HG03139 (cell line): Measurements from ENCODE around the gene CPB2.
A peak's percentile ranks its signal among the peaks of the same experiment; 100 is the strongest.

Source experiments
- ATAC-seq: cut with Tn5 transposase; IDR thresholded peaks from one replicate; pipeline ENCODE4 v1.9.1; 2021; ENCODE audit not compliant: unreplicated experiment

The CPB2 gene

DNA sequence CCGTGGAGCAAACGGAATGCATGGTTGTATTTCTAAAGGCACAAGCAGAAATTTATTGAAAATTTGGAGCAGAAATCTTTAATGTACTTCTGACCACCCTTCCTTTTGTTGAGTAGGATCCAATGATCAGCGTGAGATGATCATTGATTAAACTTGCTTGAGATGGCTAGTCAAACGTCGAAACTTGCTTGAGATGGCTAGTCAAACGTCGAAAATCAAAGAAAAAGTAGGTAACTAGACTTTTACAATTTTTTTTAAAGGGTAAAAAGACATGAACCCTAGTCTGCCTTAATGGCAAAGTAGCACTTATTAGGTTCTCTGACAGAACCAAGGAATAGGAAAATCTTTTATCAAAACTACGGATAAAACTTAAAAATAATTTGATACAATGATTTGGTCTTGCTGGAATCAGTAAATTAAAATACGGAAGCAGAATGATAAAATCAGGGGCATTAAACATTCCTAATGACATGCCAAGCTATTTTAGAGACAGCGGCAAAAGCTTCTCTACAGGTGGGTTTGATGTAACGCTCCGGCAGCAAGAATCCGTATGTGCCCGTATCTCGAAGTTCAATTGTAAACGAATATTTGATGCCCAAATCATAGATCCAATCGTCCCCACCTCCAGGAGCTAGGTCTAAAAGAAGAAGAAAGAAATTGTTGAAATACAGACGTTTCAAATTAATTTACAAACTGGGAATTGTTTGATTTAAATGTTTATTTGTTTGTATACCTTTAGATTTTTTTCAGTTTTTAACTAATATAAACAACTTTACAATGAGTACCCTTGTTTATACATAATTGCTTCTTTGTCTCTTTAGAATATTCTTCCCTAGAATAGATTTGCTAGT lies 51.4 kb downstream of the CPB2 start:
- no peak for ATAC-seq

- ATAC-seq, result peak; percentile 99
Observed at GRCh38 chr13:46052319-46053161, 52.3 kb downstream of the CPB2 start, which contains the start of gene ZC3H13. ZC3H13 (minus strand) TSS chr13:46052746; CDS start chr13:46045507, 7,239 bp downstream.

DNA sequence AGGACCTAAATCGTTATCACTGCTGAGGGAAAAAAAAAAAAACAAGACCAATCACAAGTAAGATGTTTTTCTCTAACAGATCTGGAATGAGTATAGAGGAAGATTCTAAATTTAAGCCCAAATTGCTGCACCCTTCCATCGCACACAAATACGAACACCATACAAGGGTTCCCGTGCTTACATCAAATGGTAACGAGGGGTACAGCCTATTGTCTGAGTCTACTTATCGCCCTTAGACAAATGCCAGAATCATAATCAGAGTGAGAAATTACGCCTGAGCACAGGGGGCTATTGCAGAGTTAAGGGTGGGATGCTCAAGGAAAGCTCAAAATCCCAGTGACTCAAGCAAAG lies 52.9 kb downstream of the CPB2 start:
- peak; percentile 6 for ATAC-seq

DNA sequence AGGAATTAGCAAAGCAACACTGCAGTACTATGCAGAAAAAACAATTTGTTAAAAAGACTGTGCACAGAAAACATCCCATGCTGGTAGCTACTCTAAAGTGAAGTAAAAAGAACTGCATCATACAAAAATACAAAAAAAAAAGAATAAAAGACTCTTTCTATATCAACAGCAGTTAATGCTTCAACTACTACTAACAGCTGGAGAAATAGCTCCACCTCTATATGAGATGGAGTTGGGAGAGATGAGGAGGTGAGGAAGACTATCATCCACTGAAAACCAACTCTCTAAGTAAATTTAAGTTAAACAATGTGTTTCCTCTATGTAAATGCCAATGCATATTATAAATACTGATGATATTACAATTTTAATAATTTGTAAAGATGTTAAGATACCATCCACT lies 54.1 kb downstream of the CPB2 start:
- ATAC-seq, result no peak

DNA sequence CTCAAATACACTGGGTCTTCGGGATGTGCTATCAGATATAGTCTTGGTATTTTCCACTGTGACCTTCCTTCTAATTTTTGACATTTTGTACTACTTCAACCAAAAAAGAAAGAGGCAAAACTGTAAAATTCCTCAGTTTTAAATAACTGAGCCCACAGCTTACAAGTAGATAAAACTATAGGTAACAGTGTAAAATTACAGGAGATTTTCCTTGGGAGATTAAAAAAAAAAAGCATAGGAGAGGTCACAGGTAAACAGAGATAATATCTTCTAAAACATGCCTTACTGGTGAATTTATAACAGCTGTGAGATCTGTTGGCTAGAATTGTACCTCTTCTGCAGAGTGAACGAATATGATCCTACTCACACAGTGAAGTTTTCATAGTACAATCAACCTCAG lies 59.4 kb downstream of the CPB2 start:
- no peak for ATAC-seq

DNA sequence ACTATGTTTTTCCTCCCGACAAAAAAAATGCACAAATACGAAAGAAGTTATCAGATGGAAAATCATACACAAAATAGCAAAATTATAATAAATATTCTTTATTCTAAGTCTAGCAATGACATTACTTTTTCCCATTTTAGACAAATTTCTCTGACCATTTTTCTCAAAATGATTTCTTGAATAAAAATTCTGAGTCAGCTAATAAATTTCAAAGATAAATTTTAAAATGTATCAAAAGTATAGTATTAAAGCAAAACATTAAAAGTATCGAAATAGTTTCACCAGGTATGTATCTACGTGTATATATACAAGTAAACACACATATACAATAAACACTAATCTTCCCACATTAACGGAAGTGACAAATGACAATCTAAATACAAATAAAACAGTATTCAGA lies 61.2 kb downstream of the CPB2 start:
- ATAC-seq, result no peak

DNA sequence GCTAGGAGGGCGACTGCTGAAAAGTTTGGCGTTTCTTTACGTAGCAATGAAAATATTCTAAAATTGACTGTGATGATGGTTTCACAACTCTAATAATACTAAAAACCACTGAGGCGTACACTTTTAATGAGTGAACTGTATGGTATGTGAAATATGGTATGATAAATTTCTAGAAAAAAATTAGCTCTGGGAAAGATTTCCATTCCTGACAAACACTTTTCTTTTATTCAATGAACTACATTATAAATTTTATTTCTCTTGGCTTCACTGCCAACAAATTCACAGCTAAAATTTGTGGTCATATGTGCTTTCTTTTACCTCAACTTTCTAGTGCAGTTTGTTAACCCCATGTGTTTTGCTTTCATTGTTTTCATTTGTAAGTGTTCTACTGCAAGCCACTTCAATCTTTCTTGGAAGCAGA lies 63.4 kb downstream of the CPB2 start:
- no peak for ATAC-seq

- ATAC-seq, result no peak
Observed at GRCh38 chr13:46040763-46041162, 64.1 kb downstream of the CPB2 start.

DNA sequence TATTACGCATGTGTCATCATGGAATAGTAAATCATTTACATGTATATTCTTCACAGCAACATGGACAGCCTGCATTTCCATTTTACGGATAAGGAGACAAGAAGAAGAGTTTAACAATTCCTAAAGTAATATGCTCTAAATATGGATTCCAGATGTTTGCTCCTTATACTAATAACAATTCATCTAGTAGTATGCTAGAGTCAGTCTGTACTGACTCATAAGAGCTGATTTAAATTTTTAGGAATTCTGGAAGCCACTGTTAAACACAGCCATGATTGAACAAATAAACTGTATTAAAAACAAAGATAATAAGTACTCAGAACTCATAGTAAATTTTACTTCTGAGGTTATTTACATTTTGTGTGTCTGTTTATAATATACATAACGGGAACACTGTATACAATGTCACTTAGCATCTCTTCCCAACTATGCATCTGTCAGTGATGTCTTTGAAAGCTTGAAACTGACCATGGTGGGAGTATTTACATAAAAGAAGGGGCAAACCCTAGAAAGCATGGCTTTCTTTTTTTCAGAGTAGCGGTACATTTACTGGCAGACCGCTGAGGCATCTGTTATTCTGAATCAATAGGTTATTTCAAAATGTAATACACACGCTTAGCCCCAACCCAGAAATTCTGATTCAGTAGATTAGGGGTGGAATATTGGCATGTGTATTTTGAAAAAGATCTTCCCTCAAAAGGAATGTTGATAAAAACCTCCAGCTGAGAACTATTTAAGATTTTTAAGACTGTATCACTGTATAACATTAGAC lies 65.2 kb downstream of the CPB2 start:
- ATAC-seq, result no peak

DNA sequence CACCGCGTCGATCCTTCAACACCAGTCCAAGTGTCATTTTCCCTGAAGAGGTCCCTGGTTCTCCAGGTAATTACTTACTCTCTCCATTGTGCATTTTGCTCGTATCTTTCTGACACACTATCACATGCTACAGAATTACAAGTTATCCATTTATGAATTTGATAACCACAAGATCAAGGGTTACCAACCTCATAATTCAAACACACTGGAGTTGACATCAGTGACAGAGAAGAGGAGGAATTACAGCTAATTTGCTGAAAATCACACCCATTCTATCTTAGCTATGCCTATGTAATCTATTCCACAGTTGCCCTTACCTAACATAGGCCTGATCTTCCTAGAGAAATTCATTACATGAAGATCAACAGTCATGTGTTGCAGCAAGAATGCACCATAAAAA lies 66.5 kb downstream of the CPB2 start:
- no peak for ATAC-seq

GRCh38 chr13:46035066-46035465 lies 69.8 kb downstream of the CPB2 start:
- ATAC-seq, result no peak

DNA sequence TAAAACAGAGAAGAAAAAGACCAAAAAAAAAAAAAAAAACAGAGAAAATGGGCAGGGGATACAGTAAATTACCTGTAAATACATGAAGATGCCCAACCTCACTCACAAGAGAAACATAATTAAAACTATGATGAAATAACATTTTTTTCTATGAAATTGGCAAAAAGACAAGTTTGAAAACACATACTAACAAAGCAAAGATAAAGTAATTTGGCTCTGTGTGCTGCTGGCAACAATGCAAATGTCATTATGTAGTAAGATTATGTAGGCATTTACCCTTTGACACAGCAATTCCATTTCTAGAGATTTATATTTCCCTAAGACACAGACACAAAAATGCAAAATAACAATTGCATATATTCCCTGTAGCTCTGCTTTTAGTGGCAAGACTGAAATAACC lies 72.5 kb downstream of the CPB2 start:
- no peak for ATAC-seq

DNA sequence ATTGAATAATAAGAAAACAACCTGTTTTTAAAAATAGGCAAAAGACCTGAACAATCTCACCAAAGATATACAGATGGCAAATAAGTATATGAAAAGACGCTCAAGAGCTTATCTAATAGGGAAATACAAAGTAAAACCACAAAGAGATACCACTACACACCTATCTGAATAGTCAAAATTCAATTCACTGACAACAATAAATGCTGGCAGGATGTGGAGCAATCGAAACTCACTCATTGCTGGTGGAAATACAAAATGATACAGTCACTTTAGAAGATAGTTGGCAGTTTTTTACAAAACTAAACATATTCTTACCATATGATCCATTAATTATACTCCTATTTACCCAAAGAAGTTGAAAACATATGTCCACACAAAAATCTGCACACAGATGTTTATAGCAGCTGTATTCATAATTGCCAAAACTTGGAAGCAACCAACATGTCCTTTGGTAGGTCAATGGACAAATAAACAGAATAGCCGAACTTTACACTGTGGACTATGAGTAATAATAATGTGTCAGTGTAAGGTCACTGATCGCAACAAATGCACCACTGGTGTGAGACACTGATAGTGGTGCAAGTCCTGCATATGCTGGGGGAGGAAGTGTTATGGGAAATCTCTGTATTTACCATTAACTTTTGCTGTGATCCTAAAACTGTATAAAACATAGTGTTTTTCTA lies 73.1 kb downstream of the CPB2 start:
- no peak for ATAC-seq

- no peak for ATAC-seq
Observed at GRCh38 chr13:46025157-46025556, 79.7 kb downstream of the CPB2 start.

DNA sequence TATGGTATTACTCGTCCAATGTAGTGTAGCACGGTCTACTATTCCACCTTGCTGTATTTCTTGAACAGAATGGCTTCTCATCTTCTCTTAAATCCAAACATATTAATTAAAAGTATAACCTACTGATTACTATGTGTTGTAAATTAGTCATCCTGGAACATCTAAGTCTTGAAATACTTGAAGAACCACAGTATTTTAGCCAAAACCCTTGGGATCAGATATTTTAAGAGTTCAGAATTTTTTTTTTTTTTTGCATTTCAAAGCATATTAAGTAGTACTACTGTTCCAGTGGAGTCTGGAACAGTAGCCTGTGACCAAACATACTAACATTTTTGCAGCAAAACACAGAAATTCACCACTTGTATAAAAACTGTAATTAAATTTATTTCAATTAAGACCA lies 82.4 kb downstream of the CPB2 start:
- ATAC-seq, result no peak

- no peak for ATAC-seq
Observed at GRCh38 chr13:46016216-46016615, 88.6 kb downstream of the CPB2 start.

DNA sequence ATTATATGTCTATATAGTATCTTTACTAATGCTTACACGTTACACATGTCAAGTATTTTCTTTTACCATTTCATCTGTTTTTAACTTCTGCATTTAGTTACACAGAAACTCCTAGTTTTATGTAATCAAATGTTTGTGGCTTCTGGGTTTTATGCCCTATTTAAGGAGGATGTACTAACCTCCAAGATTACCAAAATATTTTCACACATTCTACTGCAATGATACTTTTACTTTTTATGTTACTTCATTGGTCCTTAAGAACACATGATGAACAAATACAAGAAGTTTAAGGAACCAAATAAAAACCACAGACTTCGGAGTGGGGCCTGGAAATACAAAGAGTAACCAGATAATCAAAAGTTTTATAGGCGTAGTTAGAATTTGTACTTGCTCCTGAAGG lies 89.5 kb downstream of the CPB2 start:
- ATAC-seq, result no peak

GRCh38 chr13:46012404-46012803 lies 92.4 kb downstream of the CPB2 start:
- no peak for ATAC-seq

DNA sequence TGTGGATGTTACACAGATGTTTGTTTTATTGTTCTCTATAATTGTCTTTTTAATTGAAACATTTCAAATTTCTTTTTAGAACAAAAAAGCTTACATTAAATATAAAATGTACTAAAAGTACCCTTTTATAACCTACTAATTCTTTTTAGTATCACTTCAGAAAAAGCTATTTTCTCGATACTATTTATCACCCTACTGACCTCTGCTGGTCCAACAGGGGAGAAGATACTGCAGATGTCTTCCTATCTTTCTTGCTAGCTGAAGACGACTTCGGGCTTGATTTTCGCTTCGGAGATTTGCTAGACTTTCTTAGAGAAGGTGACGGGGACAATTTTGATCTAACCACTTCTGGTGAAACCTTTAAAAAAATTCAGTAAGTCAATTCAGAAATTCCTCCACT lies 94.7 kb downstream of the CPB2 start:
- no peak for ATAC-seq

DNA sequence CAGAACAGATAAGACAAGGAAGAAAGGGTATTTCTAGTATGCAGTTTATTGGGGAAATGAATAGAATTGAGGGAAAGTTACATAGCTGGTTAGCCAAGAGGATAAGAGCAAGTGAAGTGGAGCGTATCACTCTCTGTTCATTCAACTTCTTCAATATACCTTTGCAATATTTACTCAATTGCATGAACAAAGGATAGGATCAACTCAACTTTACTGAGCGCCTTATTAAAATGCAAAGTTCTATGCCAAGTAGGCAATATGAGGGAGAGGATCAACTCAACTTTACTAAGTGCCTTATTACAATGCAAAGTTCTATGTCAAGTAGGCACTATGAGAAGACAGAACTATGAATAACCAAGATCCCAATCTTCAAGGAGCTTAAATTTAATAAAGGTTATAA lies 96.2 kb downstream of the CPB2 start:
- ATAC-seq, result no peak
